HepG2 (cell line): Measurements from ENCODE around the gene MGAT5. TPM values are rescaled to one million over a fixed set of nuclear protein-coding genes. Genes with fewer than 3 reads are reported as not detected.

Experiments used
- ADNP ChIP-seq: sonication (generic); formaldehyde crosslinking; IDR thresholded peaks from 2 replicates; pipeline ENCODE4 v1.4.0; 2020; ENCODE audit warnings: missing genetic modification reagents
- BHLHE40 ChIP-seq: IDR thresholded peaks from 2 replicates; pipeline ENCODE4 v1.6.1; 2011; ENCODE audit warnings: low read length, improper control_type of control experiment
- CENPT ChIP-seq: sonication (generic); formaldehyde crosslinking; IDR thresholded peaks from 2 replicates; pipeline ENCODE4 v1.8.0; 2022; ENCODE audit warnings: low read depth, mild to moderate bottlenecking, moderate library complexity, missing genetic modification reagents
- FOXC1 ChIP-seq: sonication (generic); formaldehyde crosslinking; IDR thresholded peaks from 2 replicates; pipeline ENCODE4 v1.8.0; 2022; ENCODE audit warnings: mild to moderate bottlenecking, missing genetic modification reagents, borderline replicate concordance
- MTF2 ChIP-seq: sonication (generic); formaldehyde crosslinking; IDR thresholded peaks from 2 replicates; pipeline ENCODE4 v1.5.0; 2020; ENCODE audit warnings: missing genetic modification reagents, borderline replicate concordance
- NCOA1 ChIP-seq: sonication (generic); formaldehyde crosslinking; IDR thresholded peaks from 2 replicates; pipeline ENCODE4 v1.9.0; 2021; ENCODE audit warnings: missing genetic modification reagents
- NCOR1 ChIP-seq: fragments of 200-600 bp; sonication (generic); IDR thresholded peaks from 2 replicates; pipeline ENCODE4 v1.7.0; 2017; ENCODE audit warnings: antibody characterized with exemption, low read length, borderline replicate concordance
- NFATC3 ChIP-seq: sonication (generic); formaldehyde crosslinking; IDR thresholded peaks from 2 replicates; pipeline ENCODE4 v1.5.1; 2020; ENCODE audit warnings: mild to moderate bottlenecking, missing genetic modification reagents
- RCOR2 ChIP-seq: IDR thresholded peaks from 2 replicates; pipeline ENCODE4 v1.6.1; 2016; ENCODE audit warnings: missing biosample characterization, missing genetic modification reagents
- REXO4 ChIP-seq: sonication (generic); formaldehyde crosslinking; IDR thresholded peaks from 2 replicates; pipeline ENCODE4 v1.8.0; 2022; ENCODE audit warnings: missing genetic modification reagents, mild to moderate bottlenecking, borderline replicate concordance
- SNAPC4 ChIP-seq: sonication (generic); formaldehyde crosslinking; IDR thresholded peaks from 2 replicates; pipeline ENCODE4 v1.4.0; 2020; ENCODE audit warnings: mild to moderate bottlenecking, missing genetic modification reagents
- SP140L ChIP-seq: sonication (generic); formaldehyde crosslinking; IDR thresholded peaks from 2 replicates; pipeline ENCODE4 v1.4.0; 2020; ENCODE audit warnings: missing genetic modification reagents, borderline replicate concordance
- SP5 ChIP-seq: IDR thresholded peaks from 2 replicates; pipeline ENCODE4 v1.6.1; 2016; ENCODE audit warnings: low read depth, borderline replicate concordance
- TSC22D2 ChIP-seq: sonication (generic); formaldehyde crosslinking; IDR thresholded peaks from 2 replicates; pipeline ENCODE4 v1.5.1; 2020; ENCODE audit warnings: missing genetic modification reagents, mild to moderate bottlenecking, borderline replicate concordance
- ZBTB42 ChIP-seq: sonication (generic); formaldehyde crosslinking; IDR thresholded peaks from 2 replicates; pipeline ENCODE4 v1.5.0; 2020; ENCODE audit warnings: mild to moderate bottlenecking, missing genetic modification reagents
- ZFP37 ChIP-seq: sonication (generic); formaldehyde crosslinking; IDR thresholded peaks from 2 replicates; pipeline ENCODE4 v1.4.0; 2020; ENCODE audit warnings: missing genetic modification reagents, borderline replicate concordance
- ZNF275 ChIP-seq: sonication (generic); formaldehyde crosslinking; IDR thresholded peaks from 2 replicates; pipeline ENCODE4 v1.8.0; 2022; ENCODE audit warnings: missing genetic modification reagents, mild to moderate bottlenecking, inconsistent platforms, borderline replicate concordance
- ZNF382 ChIP-seq: sonication (generic); formaldehyde crosslinking; IDR thresholded peaks from 2 replicates; pipeline ENCODE4 v1.5.0; 2020; ENCODE audit warnings: missing genetic modification reagents, mild to moderate bottlenecking, borderline replicate concordance
- ZNF547 ChIP-seq: sonication (generic); formaldehyde crosslinking; IDR thresholded peaks from 2 replicates; pipeline ENCODE4 v1.5.1; 2020; ENCODE audit warnings: mild to moderate bottlenecking, missing genetic modification reagents
- ZNF552 ChIP-seq: sonication (generic); formaldehyde crosslinking; IDR thresholded peaks from 2 replicates; pipeline ENCODE4 v1.9.0; 2022; ENCODE audit warnings: missing genetic modification reagents, mild to moderate bottlenecking, borderline replicate concordance
- ZNF572 ChIP-seq: sonication (generic); formaldehyde crosslinking; IDR thresholded peaks from 2 replicates; pipeline ENCODE4 v1.5.1; 2020; ENCODE audit warnings: mild to moderate bottlenecking, missing genetic modification reagents
- ZNF616 ChIP-seq: sonication (generic); formaldehyde crosslinking; IDR thresholded peaks from 2 replicates; pipeline ENCODE4 v1.5.0; 2020; ENCODE audit warnings: low read depth, mild to moderate bottlenecking, missing genetic modification reagents
- ZNF7 ChIP-seq: IDR thresholded peaks from 2 replicates; pipeline ENCODE4 v1.6.1; 2016; ENCODE audit warnings: missing biosample characterization, missing genetic modification reagents
- polyA plus RNA-seq, 8 experiments: library from polyadenylated mRNA; depleted of rRNA in 3 of 8; stranded (reverse) in 7 of 8; unstranded in 1 of 8; fragments of >200 nt; fragmentation: Illumina TruSeq in 4 of 8; extraction: Trizol in 4 of 8; gene quantifications; 2 replicates each; pipeline versions ENCODE4 v1.2.1 to v1.2.3, GENCODE V29; 2011 to 2016; ENCODE audit warnings: low read depth in 4 of 8, missing spikeins in 1 of 8, mixed read lengths in 1 of 8; ENCODE audit not compliant: insufficient read depth in 1 of 8
- total RNA-seq, 5 experiments: library from RNA; depleted of rRNA; stranded (reverse); fragments of >200 nt; fragmentation: Illumina TruSeq; extraction: Trizol; gene quantifications; 2 replicates each; pipeline ENCODE4 v1.2.3, GENCODE V29; 2016; ENCODE audit warnings: low read depth in 1 of 5
- TF ChIP-seq, protein P1 (sequence below): sonication (generic); formaldehyde crosslinking; IDR thresholded peaks from 2 replicates; pipeline ENCODE4 v1.8.1; 2023; ENCODE audit warnings: mild to moderate bottlenecking, inconsistent platforms, moderate library complexity, missing genetic modification reagents, borderline replicate concordance

The MGAT5 gene
- total and polyA plus RNA-seq, 2 of the 13 experiments (the other 11 are each of a cell fraction or from before 2014, with no cell fraction given) = 33.1 to 60.2 TPM

- TF ChIP-seq ZNF616 (CRISPR knock-in tag) (no peak), RCOR2 (CRISPR knock-in tag) (peak; percentile 98), SNAPC4 (CRISPR knock-in tag) (no peak), ZNF572 (CRISPR knock-in tag) (no peak), ADNP (CRISPR knock-in tag) (no peak), SP5 (CRISPR knock-in tag) (peak; percentile 42; the same call in 1 of the 2 replicates), NCOR1 (peak; percentile 77; the same call in 1 of the 2 replicates), MTF2 (CRISPR knock-in tag) (no peak), ZNF7 (CRISPR knock-in tag) (peak; percentile 64; the same call in 1 of the 2 replicates), NFATC3 (CRISPR knock-in tag) (no peak), CENPT (CRISPR knock-in tag) (no peak), ZNF547 (CRISPR knock-in tag) (no peak; the same call in 1 of the 2 replicates), REXO4 (CRISPR knock-in tag) (no peak), BHLHE40 (no peak), ZNF382 (CRISPR knock-in tag) (no peak), SP140L (CRISPR knock-in tag) (peak; percentile 86; the same call in 1 of the 2 replicates), TSC22D2 (CRISPR knock-in tag) (no peak), FOXC1 (CRISPR knock-in tag) (peak; percentile 66; the same call in 1 of the 2 replicates), ZBTB42 (CRISPR knock-in tag) (no peak), ZNF552 (CRISPR knock-in tag) (no peak; the same call in 1 of the 2 replicates), ZFP37 (no peak), NCOA1 (no peak), ZNF275 (CRISPR knock-in tag) (no peak)
- TF ChIP-seq, protein P1, sequence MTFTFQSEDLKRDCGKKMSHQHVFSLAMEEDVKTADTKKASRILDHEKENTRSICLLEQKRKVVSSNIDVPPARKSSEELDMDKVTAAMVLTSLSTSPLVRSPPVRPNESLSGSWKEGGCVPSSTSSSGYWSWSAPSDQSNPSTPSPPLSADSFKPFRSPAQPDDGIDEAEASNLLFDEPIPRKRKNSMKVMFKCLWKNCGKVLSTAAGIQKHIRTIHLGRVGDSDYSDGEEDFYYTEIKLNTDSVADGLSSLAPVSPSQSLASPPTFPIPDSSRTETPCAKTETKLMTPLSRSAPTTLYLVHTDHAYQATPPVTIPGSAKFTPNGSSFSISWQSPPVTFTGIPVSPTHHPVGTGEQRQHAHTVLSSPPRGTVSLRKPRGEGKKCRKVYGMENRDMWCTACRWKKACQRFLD = no peak
Observed at GRCh38 chr2:134432435-134432883, 178.6 kb downstream of the MGAT5 start (continued).
